H1 (cell line): ENCODE results near the gene SV2C. TPM values are rescaled to one million over a fixed set of nuclear protein-coding genes. Genes with fewer than 3 reads are reported as not detected.
"Not testable (repeated sequence)": the region's sequence is repeated elsewhere in the genome, so short reads cannot be mapped to it uniquely, and the experiment has no call there.

ENCODE experiments used
- CTCF ChIA-PET: fragments of 300-600 bp; sonication (Branson Sonifier 250); formaldehyde crosslinking; loops from one replicate; lab custom pipeline; 2021; ENCODE audit not compliant: partially characterized antibody; lab: Charles Lee
- POLR2A ChIA-PET: fragments of 300-600 bp; sonication (Branson Sonifier 250); formaldehyde crosslinking; loops from one replicate; lab custom pipeline; 2021; ENCODE audit warnings: inconsistent platforms; ENCODE audit not compliant: partially characterized antibody; lab: Charles Lee
- DNase-seq, 2 experiments: peaks; one replicate each; pipeline versions ENCODE4 v3.0.0 to v3.0.0-alpha.2; 2010 to 2022; ENCODE audit warnings: low spot score in 2 of 2, low read depth in 1 of 2, mixed read lengths in 1 of 2
- FAIRE-seq: peaks from 2 replicates; lab custom pipeline; 2011; peaks lifted over from hg19 to GRCh38; lab: Jason Lieb, UNC
- H2AFZ ChIP-seq: 2 replicates; pipeline ENCODE4 v1.8.1; 2012; ENCODE audit warnings: low read length, inconsistent platforms
- H2AK5ac ChIP-seq: 2 replicates; pipeline ENCODE4 v1.6.1; 2013; ENCODE audit warnings: low read depth, low read length
- H2BK120ac ChIP-seq: replicated peaks from 2 replicates; pipeline ENCODE3; 2013; ENCODE audit warnings: low read depth, low read length, inconsistent platforms
- H2BK12ac ChIP-seq: 2 replicates; pipeline ENCODE4 v1.6.1; 2013; ENCODE audit warnings: low read depth, low read length
- H2BK15ac ChIP-seq: 2 replicates; pipeline ENCODE4 v1.6.1; 2013; ENCODE audit warnings: low read length
- H2BK20ac ChIP-seq: 2 replicates; pipeline ENCODE4 v1.6.1; 2013; ENCODE audit warnings: low read length
- H2BK5ac ChIP-seq: 2 replicates; pipeline ENCODE4 v1.6.1; 2013; ENCODE audit warnings: low read depth, low read length
- H3K14ac ChIP-seq: 2 replicates; pipeline ENCODE4 v1.6.1; 2013; ENCODE audit warnings: inconsistent platforms; ENCODE audit not compliant: insufficient read length
- H3K18ac ChIP-seq: 2 replicates; pipeline ENCODE4 v1.6.1; 2013; ENCODE audit warnings: low read length; ENCODE audit errors: extremely low read depth
- H3K23ac ChIP-seq: 2 replicates; pipeline ENCODE4 v1.6.1; 2013; ENCODE audit warnings: inconsistent platforms; ENCODE audit not compliant: insufficient read length
- H3K23me2 ChIP-seq: 2 replicates; pipeline ENCODE4 v1.6.1; 2013; ENCODE audit warnings: low read depth, low read length
- H3K27ac ChIP-seq: 2 replicates; pipeline ENCODE4 v1.6.1; 2011; ENCODE audit warnings: low read depth, low read length, inconsistent platforms
- H3K27me3 ChIP-seq, 4 experiments: replicated peaks in 1 of 4; 1 replicate in 1 of 4; 2 replicates in 3 of 4; pipeline versions ENCODE4 v1.6.1 to v1.8.1; 2011 to 2013; ENCODE audit warnings: low read length in 3 of 4, mild to moderate bottlenecking in 3 of 4, inconsistent platforms in 2 of 4, mixed read lengths in 2 of 4, moderate library complexity in 1 of 4; ENCODE audit not compliant: control insufficient read depth in 3 of 4, insufficient read depth in 3 of 4; ENCODE audit errors: extremely low read depth in 1 of 4
- H3K36me3 ChIP-seq, 4 experiments: 2 replicates each; pipeline versions ENCODE4 v1.6.1 to v1.8.1; 2011 to 2013; ENCODE audit warnings: mild to moderate bottlenecking in 4 of 4, low read length in 3 of 4, moderate library complexity in 2 of 4, control low read depth in 1 of 4, inconsistent platforms in 1 of 4; ENCODE audit not compliant: insufficient read depth in 4 of 4, control insufficient read depth in 2 of 4
- H3K4ac ChIP-seq: replicated peaks from 2 replicates; pipeline ENCODE3; 2013; ENCODE audit warnings: low read length, low read depth, mixed read lengths, inconsistent platforms; ENCODE audit not compliant: insufficient read length
- H3K4me1 ChIP-seq, 4 experiments: replicated peaks in 1 of 4; 1 replicate in 1 of 4; 2 replicates in 3 of 4; pipeline versions ENCODE4 v1.6.1 to v1.8.1; 2011 to 2013; ENCODE audit warnings: low read length in 3 of 4, inconsistent platforms in 2 of 4, mixed read lengths in 1 of 4; ENCODE audit not compliant: insufficient read depth in 4 of 4, control insufficient read depth in 3 of 4
- H3K4me2 ChIP-seq, 2 experiments: 2 replicates each; pipeline versions ENCODE4 v1.6.1 to v1.8.1; 2011 to 2013; ENCODE audit warnings: low read depth in 2 of 2, low read length in 2 of 2, control low read depth in 1 of 2, inconsistent platforms in 1 of 2, mild to moderate bottlenecking in 1 of 2; ENCODE audit not compliant: insufficient read depth in 1 of 2
- H3K4me3 ChIP-seq, 4 experiments: fragments of 200-600, 300-600 bp in 1 of 4; sonication (generic), shearing (Covaris generic), sonication (Bioruptor Twin) in 1 of 4; 2 replicates each; pipeline versions ENCODE4 v1.5.1 to v1.8.1; 2011 to 2016; ENCODE audit warnings: low read length in 4 of 4, low read depth in 3 of 4, control low read depth in 2 of 4, inconsistent platforms in 2 of 4, mild to moderate bottlenecking in 2 of 4, mixed read lengths in 1 of 4, moderate library complexity in 1 of 4; ENCODE audit not compliant: insufficient read depth in 2 of 4; ENCODE audit errors: extremely low read depth in 1 of 4
- H3K56ac ChIP-seq: replicated peaks from 2 replicates; pipeline ENCODE3; 2013; ENCODE audit warnings: low read depth, mild to moderate bottlenecking, mixed read lengths, low read length, inconsistent platforms; ENCODE audit not compliant: insufficient read length
- H3K79me1 ChIP-seq: 2 replicates; pipeline ENCODE4 v1.6.1; 2013; ENCODE audit warnings: low read depth, low read length, control low read depth
- H3K79me2 ChIP-seq, 2 experiments: 2 replicates each; pipeline versions ENCODE4 v1.6.1 to v1.8.1; 2012 to 2013; ENCODE audit warnings: low read length in 2 of 2, mild to moderate bottlenecking in 2 of 2, inconsistent platforms in 1 of 2; ENCODE audit not compliant: insufficient read depth in 2 of 2, control insufficient read depth in 1 of 2
- H3K9ac ChIP-seq, 4 experiments: replicated peaks in 1 of 4; 1 replicate in 1 of 4; 2 replicates in 3 of 4; pipeline versions ENCODE4 v1.6.1 to v1.8.1; 2011 to 2013; ENCODE audit warnings: low read depth in 3 of 4, low read length in 3 of 4, control low read depth in 2 of 4, mild to moderate bottlenecking in 2 of 4, moderate library complexity in 2 of 4, inconsistent platforms in 1 of 4; ENCODE audit errors: extremely low read depth in 1 of 4
- H3K9me3 ChIP-seq, 2 experiments: 2 replicates each; pipeline versions ENCODE4 v1.6.1 to v1.8.1; 2012 to 2013; ENCODE audit warnings: mild to moderate bottlenecking in 2 of 2, moderate library complexity in 2 of 2, control low read depth in 1 of 2, inconsistent platforms in 1 of 2, low read depth in 1 of 2, low read length in 1 of 2, mixed read lengths in 1 of 2; ENCODE audit not compliant: insufficient read depth in 2 of 2
- H4K20me1 ChIP-seq, 2 experiments: replicated peaks in 1 of 2; 2 replicates each; pipeline versions ENCODE3 to v1.8.1; 2011 to 2013; ENCODE audit warnings: inconsistent platforms in 2 of 2, low read length in 2 of 2, mild to moderate bottlenecking in 1 of 2; ENCODE audit not compliant: insufficient read depth in 2 of 2, control insufficient read depth in 1 of 2
- H4K5ac ChIP-seq: 2 replicates; pipeline ENCODE4 v1.6.1; 2013; ENCODE audit warnings: low read length, low read depth, mixed read lengths, inconsistent platforms; ENCODE audit not compliant: insufficient read length
- H4K8ac ChIP-seq: 2 replicates; pipeline ENCODE4 v1.8.0; 2013; ENCODE audit warnings: mild to moderate bottlenecking, moderate library complexity, low read length, inconsistent platforms; ENCODE audit not compliant: insufficient read depth; ENCODE audit errors: extremely low read depth
- H4K91ac ChIP-seq: replicated peaks from 2 replicates; pipeline ENCODE3; 2013; ENCODE audit warnings: low read length, mixed read lengths, inconsistent platforms; ENCODE audit not compliant: insufficient read length
- WGBS, 2 experiments: shearing (Covaris generic) in 1 of 2; methylation state at CpG; one replicate each; pipeline versions ENCODE4 v1.1.6 to v1.1.7; 2013 to 2015; ENCODE audit warnings: low lambda C conversion rate in 2 of 2, mixed read lengths in 2 of 2, inconsistent platforms in 1 of 2, low coverage in 1 of 2, missing lambda C conversion rate in 1 of 2; ENCODE audit not compliant: insufficient replicate concordance in 2 of 2, insufficient coverage in 1 of 2, insufficient read length in 1 of 2; ENCODE audit errors: extremely low coverage in 1 of 2, missing lambda C conversion rate in 1 of 2; 5-methylcytosine and 5-hydroxymethylcytosine counted together
- polyA plus RNA-seq, 7 experiments: library from polyadenylated mRNA; depleted of rRNA in 3 of 7; stranded (reverse) in 5 of 7; unstranded in 2 of 7; fragments of >200 nt in 5 of 7; fragments of 200-250 nt in 2 of 7; gene quantifications; 1 replicate in 5 of 7; 2 replicates in 1 of 7; 4 replicates in 1 of 7; pipeline versions ENCODE4 v1.2.1 to v1.2.3, GENCODE V29; 2011 to 2013; ENCODE audit warnings: missing spikeins in 2 of 7, mixed read lengths in 2 of 7
- total RNA-seq: library from RNA; stranded (reverse); fragmentation: NEBNext Ultra II Directional; extraction: Animal tissue kit (Norgen Biotek cat#: 25700); gene quantifications from 2 replicates; pipeline ENCODE4 v1.2.1, GENCODE V29; 2021

The SV2C gene
- total and polyA plus RNA-seq, 2 of the 8 experiments (the other 6 are each of a cell fraction or from before 2014, with no cell fraction given), result 0.08 to 0.24 TPM

DNA sequence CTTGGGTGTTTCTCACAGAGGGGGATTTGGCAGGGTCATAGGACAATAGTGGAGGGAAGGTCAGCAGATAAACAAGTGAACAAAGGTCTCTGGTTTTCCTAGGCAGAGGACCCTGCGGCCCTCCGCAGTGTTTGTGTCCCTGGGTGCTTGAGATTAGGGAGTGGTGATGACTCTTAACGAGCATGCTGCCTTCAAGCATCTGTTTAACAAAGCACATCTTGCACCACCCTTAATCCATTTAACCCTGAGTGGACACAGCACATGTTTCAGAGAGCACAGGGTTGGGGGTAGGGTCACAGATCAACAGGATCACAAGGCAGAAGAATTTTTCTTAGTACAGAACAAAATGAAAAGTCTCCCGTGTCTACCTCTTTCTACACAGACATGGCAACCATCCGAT, 252.3 kb downstream of the SV2C start:
- H2BK12ac ChIP-seq, H3K4ac ChIP-seq, H4K91ac ChIP-seq, H4K5ac ChIP-seq, H2BK120ac ChIP-seq, H3K27me3 ChIP-seq, H3K9me3 ChIP-seq, H3K23ac ChIP-seq, H2AFZ ChIP-seq, H3K23me2 ChIP-seq, H3K4me2 ChIP-seq, H3K56ac ChIP-seq, H3K79me2 ChIP-seq, H3K27ac ChIP-seq, DNase-seq, POLR2A ChIA-PET, H3K14ac ChIP-seq, H3K18ac ChIP-seq, H3K4me3 ChIP-seq, H4K20me1 ChIP-seq, H2AK5ac ChIP-seq, H2BK5ac ChIP-seq, H4K8ac ChIP-seq, H2BK15ac ChIP-seq, H2BK20ac ChIP-seq, FAIRE-seq, H3K9ac ChIP-seq, H3K36me3 ChIP-seq, H3K79me1 ChIP-seq: not testable (repeated sequence)
- 100% methylated on average over 2 of the region's 5 CpGs; no CpG with 5 or more reads in 1 of the 2 experiments for WGBS, 2 experiments
- peaks cover 1 to 10% (median 5%) of the 10 kb centered on the region in 4 experiments; a peak in 5 of 7 replicates for H3K4me1 ChIP-seq
- CTCF ChIA-PET, result interaction anchor here (0.6 to 1.4 kb wide), 8 partner anchors 8 to 94 kb away, joined by 3 to 4 read pairs (median 3); no protein-coding TSS in a partner anchor

DNA sequence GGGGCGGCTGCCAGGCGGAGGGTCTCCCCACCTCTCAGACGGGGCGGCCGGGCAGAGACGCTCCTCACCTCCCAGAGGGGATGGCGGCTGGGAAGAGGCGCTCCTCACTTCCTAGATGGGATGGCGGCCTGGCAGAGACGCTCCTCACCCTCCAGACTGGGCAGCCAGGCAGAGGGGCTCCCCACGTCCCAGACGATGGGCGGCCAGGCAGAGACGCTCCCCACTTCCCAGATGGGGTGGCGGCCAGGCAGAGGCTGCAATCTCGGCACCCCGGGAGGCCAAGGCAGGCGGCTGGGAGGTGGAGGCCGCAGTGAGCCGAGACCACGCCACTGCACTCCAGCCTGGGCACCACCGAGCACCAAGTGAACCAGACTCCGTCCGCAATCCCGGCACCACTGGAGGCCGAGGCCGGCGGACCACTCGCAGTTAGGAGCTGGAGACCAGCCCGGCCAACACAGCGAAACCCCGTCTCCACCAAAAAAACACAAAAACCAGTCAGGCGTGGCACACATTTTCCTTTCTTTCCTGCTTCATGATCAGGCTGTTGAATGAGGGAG, 253.1 kb downstream of the SV2C start:
- POLR2A ChIA-PET, H3K23ac ChIP-seq: not testable (repeated sequence)
- CTCF ChIA-PET, result interaction anchor here (0.6 to 1.1 kb wide), 2 partner anchors 19 to 20 kb away, joined by 3 read pairs; no protein-coding TSS in a partner anchor

More for the DNA sequence above, 253.1 kb downstream of the SV2C start:
- not testable (repeated sequence) for H3K27me3 ChIP-seq, H3K4me1 ChIP-seq, H2AK5ac ChIP-seq, H3K79me2 ChIP-seq, H3K4me2 ChIP-seq, H3K79me1 ChIP-seq, H3K4ac ChIP-seq, H3K56ac ChIP-seq, H2BK20ac ChIP-seq, H4K91ac ChIP-seq, H2BK15ac ChIP-seq, H3K27ac ChIP-seq, H3K9me3 ChIP-seq, H3K4me3 ChIP-seq, H2BK120ac ChIP-seq, FAIRE-seq, H2BK12ac ChIP-seq, H3K36me3 ChIP-seq, DNase-seq, H4K8ac ChIP-seq, H2BK5ac ChIP-seq, H3K9ac ChIP-seq, H3K23me2 ChIP-seq, H4K20me1 ChIP-seq, H4K5ac ChIP-seq, H3K14ac ChIP-seq, H2AFZ ChIP-seq, H3K18ac ChIP-seq
- WGBS, 2 experiments, result 96% methylated on average over 22 of the region's 33 CpGs; no CpG with 5 or more reads in 1 of the 2 experiments
